Fibroblast of lung (primary cell): ENCODE measurements around the gene ZC3HAV1. TPM values are rescaled to one million over a fixed set of nuclear protein-coding genes. Genes with fewer than 3 reads are reported as not detected.

ENCODE experiments used
- DNase-seq, 2 donors: peaks; one replicate each; pipeline versions ENCODE4 v3.0.0 to v3.0.0-alpha.2; 2010; ENCODE audit warnings: low read depth in 2 of 2
- H2AFZ ChIP-seq: 2 replicates; pipeline ENCODE4 v1.5.1; 2012; ENCODE audit warnings: low read length, control low read depth, inconsistent platforms
- H3K27ac ChIP-seq: 2 replicates; pipeline ENCODE4 v1.5.1; 2011; ENCODE audit warnings: low read length, control low read depth; ENCODE audit not compliant: insufficient read depth
- H3K27me3 ChIP-seq: 2 replicates; pipeline ENCODE4 v1.5.1; 2011; ENCODE audit warnings: mild to moderate bottlenecking, low read length; ENCODE audit not compliant: control insufficient read depth, insufficient read depth
- H3K36me3 ChIP-seq: 2 replicates; pipeline ENCODE4 v1.5.1; 2011; ENCODE audit warnings: low read length; ENCODE audit not compliant: control insufficient read depth, insufficient read depth
- H3K4me1 ChIP-seq: 2 replicates; pipeline ENCODE4 v1.5.1; 2011; ENCODE audit warnings: low read length; ENCODE audit not compliant: control insufficient read depth, insufficient read depth; ENCODE audit errors: extremely low read depth
- H3K4me2 ChIP-seq: 2 replicates; pipeline ENCODE4 v1.5.1; 2011; ENCODE audit warnings: low read length, control low read depth; ENCODE audit not compliant: insufficient read depth; ENCODE audit errors: extremely low read depth
- H3K4me3 ChIP-seq, 4 experiments: fragments of 200-600 bp in 1 of 4; sonication (generic) in 1 of 4; replicated peaks in 1 of 4; 2 replicates each; pipeline ENCODE4 v1.5.1; 2011 to 2016; ENCODE audit warnings: low read length in 4 of 4, low read depth in 3 of 4, mild to moderate bottlenecking in 3 of 4, control low read depth in 2 of 4, inconsistent platforms in 1 of 4, mixed read lengths in 1 of 4; ENCODE audit not compliant: insufficient read depth in 1 of 4; ENCODE audit errors: control extremely low read depth in 1 of 4
- H3K79me2 ChIP-seq: 2 replicates; pipeline ENCODE4 v1.5.1; 2012; ENCODE audit warnings: mild to moderate bottlenecking, low read length, inconsistent platforms; ENCODE audit not compliant: control insufficient read depth, insufficient read depth
- H3K9ac ChIP-seq: 2 replicates; pipeline ENCODE4 v1.5.1; 2011; ENCODE audit warnings: mild to moderate bottlenecking, low read length, control low read depth; ENCODE audit not compliant: insufficient read depth
- H3K9me3 ChIP-seq: 2 replicates; pipeline ENCODE4 v1.5.1; 2012; ENCODE audit warnings: low read depth, low read length; ENCODE audit not compliant: control insufficient read depth, insufficient read depth
- H4K20me1 ChIP-seq: 2 replicates; pipeline ENCODE4 v1.5.1; 2011; ENCODE audit warnings: low read length; ENCODE audit not compliant: control insufficient read depth, insufficient read depth; ENCODE audit errors: extremely low read depth
- EZH2 ChIP-seq: IDR thresholded peaks from 2 replicates; pipeline ENCODE4 v1.5.1; 2012; ENCODE audit warnings: low read length, control low read depth, mild to moderate bottlenecking; ENCODE audit errors: missing control alignments
- polyA plus RNA-seq, 2 donors: library from polyadenylated mRNA; depleted of rRNA in 1 of 2; stranded (reverse) in 1 of 2; unstranded in 1 of 2; fragments of >200 nt; gene quantifications; 2 replicates each; pipeline ENCODE4 v1.2.1, GENCODE V29; 2011 to 2012; ENCODE audit warnings: missing spikeins in 1 of 2
- total RNA-seq: library from RNA; depleted of rRNA; stranded (reverse); fragments of >200 nt; gene quantifications from 2 replicates; pipeline ENCODE4 v1.2.1, GENCODE V29; 2014
- TF ChIP-seq, protein P1 (sequence below), 2 donors: IDR thresholded peaks in 1 of 2; conservative IDR thresholded peaks in 1 of 2; 1 replicate in 1 of 2; 2 replicates in 1 of 2; pipeline ENCODE4 v1.5.1; 2011 to 2012; ENCODE audit warnings: low read length in 2 of 2, control low read depth in 1 of 2, inconsistent platforms in 1 of 2, low read depth in 1 of 2, mild to moderate bottlenecking in 1 of 2

The ZC3HAV1 gene
- total and polyA plus RNA-seq, 2 donors (not counting 1 experiment from before 2014, with no cell fraction given), result 24.8 to 28.8 TPM

DNA sequence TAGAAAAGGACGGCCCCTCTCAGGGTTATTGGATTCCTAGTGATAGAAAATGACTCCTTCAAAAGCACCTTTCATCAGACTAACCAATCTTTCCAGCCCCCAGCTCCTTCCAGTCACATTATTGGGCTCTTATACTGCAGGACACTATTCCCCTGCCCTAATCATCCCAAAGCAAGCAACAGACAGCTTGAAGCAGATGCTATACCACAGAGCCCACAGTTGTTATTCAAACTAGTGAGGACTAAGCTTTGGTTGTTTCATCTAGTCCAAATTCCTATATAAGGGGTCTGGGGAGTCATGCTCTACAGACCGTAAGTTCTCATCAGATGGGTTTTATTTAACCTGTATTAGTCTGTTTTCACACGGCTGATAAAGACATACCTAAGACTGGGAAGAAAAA lies 98.1 kb downstream of the ZC3HAV1 start:
- Histone ChIP-seq H2AFZ (no peak overlapping the region), H3K36me3 (no peaks in the 10 kb centered on the region)

DNA sequence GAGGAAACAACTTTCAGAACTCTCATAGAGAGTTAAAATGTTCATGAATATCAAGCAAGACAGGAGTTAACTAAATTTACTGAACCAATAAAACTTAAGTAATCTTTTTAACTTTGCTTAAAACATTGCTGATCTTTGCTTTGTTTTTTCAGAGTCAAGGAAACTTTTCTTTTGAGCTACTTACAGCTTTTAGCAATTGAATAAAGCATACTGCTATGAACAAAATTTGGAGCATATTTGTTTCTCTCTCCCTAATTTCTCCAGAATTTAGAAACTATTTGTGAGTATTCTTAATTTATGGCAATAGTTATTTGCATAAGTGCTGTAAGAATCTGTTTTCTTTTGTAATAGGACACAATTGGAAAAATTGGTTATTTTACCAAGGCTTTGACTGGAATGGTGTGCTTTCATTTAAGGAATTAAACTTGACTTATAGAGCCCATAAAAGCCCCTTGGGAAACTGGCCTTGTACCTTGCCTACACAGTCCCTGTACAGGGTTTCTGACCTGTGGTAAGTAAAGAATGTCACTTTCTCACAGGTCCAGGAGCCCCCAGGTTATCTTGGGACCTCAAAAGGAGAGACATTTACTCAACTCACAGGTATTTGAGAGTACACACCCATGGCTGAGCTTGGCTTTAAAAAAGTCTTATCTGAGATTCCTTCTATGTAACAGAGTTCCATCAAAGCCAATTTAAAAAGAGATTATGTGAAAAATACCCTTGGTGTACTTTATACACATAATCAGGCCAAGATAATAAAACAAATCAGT lies 105.0 kb downstream of the ZC3HAV1 start:
- Histone ChIP-seq H2AFZ (no peak overlapping the region), H4K20me1 (no peaks in the 10 kb centered on the region), H3K36me3 (no peaks in the 10 kb centered on the region), H3K4me3 (no peak overlapping the region), H3K9ac (no peak overlapping the region), H3K27ac (no peak overlapping the region), H3K4me2 (no peak overlapping the region), H3K27me3 (no peaks in the 10 kb centered on the region), H3K9me3 (no peaks in the 10 kb centered on the region), H3K79me2 (no peaks in the 10 kb centered on the region), H3K4me1 (no peaks in the 10 kb centered on the region)
- TF ChIP-seq EZH2, result no peak
- TF ChIP-seq, protein P1, sequence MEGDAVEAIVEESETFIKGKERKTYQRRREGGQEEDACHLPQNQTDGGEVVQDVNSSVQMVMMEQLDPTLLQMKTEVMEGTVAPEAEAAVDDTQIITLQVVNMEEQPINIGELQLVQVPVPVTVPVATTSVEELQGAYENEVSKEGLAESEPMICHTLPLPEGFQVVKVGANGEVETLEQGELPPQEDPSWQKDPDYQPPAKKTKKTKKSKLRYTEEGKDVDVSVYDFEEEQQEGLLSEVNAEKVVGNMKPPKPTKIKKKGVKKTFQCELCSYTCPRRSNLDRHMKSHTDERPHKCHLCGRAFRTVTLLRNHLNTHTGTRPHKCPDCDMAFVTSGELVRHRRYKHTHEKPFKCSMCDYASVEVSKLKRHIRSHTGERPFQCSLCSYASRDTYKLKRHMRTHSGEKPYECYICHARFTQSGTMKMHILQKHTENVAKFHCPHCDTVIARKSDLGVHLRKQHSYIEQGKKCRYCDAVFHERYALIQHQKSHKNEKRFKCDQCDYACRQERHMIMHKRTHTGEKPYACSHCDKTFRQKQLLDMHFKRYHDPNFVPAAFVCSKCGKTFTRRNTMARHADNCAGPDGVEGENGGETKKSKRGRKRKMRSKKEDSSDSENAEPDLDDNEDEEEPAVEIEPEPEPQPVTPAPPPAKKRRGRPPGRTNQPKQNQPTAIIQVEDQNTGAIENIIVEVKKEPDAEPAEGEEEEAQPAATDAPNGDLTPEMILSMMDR (conservative IDR thresholded peaks at IDR 0.05 in 1 of 2, IDR thresholded peaks at IDR 0.05 in 1 of 2; ENCODE audit: low read depth in 1 of 2, low read length in 2 of 2), result no peak
- peak in 1 of 2 donors; percentile 20 for DNase-seq

More for the DNA sequence above, 98.1 kb downstream of the ZC3HAV1 start:
- Histone ChIP-seq H3K27ac (no peak overlapping the region), H3K79me2 (no peaks in the 10 kb centered on the region), H3K9me3 (no peaks in the 10 kb centered on the region), H3K4me1 (no peaks in the 10 kb centered on the region), H3K4me3 (no peak overlapping the region), H4K20me1 (no peaks in the 10 kb centered on the region), H3K4me2 (no peak overlapping the region), H3K9ac (no peak overlapping the region), H3K27me3 (peaks cover 2% of the 10 kb centered on the region)
- DNase-seq, result no peak
- TF ChIP-seq, protein P1 (conservative IDR thresholded peaks at IDR 0.05 in 1 of 2, IDR thresholded peaks at IDR 0.05 in 1 of 2; ENCODE audit: low read depth in 1 of 2, low read length in 2 of 2), result no peak
- no peak for TF ChIP-seq EZH2

GRCh38 chr7:138999414-138999813 lies 110.1 kb downstream of the ZC3HAV1 start:
- Histone ChIP-seq H2AFZ (no peak overlapping the region), H3K9ac (no peak overlapping the region), H3K79me2 (no peaks in the 10 kb centered on the region), H3K27ac (no peak overlapping the region), H4K20me1 (no peaks in the 10 kb centered on the region), H3K4me1 (no peaks in the 10 kb centered on the region), H3K36me3 (no peaks in the 10 kb centered on the region), H3K4me3 (no peak overlapping the region), H3K9me3 (no peaks in the 10 kb centered on the region), H3K27me3 (no peaks in the 10 kb centered on the region), H3K4me2 (no peak overlapping the region)
- DNase-seq, result no peak
- TF ChIP-seq EZH2, result no peak
- TF ChIP-seq, protein P1 (conservative IDR thresholded peaks at IDR 0.05 in 1 of 2, IDR thresholded peaks at IDR 0.05 in 1 of 2; ENCODE audit: low read depth in 1 of 2, low read length in 2 of 2), result no peak

Other genes with a start within 250 kb of the ZC3HAV1 start
- 0.66 and 0.77 TPM in 2 replicates for gene KIAA1549, start 128.3 kb downstream of the ZC3HAV1 start, total RNA-seq
- 0.48 and 1.5 TPM in 2 replicates for gene KIAA1549, start 128.3 kb downstream of the ZC3HAV1 start, polyA plus RNA-seq
- gene ZC3HAV1L, start 73.7 kb downstream of the ZC3HAV1 start, total RNA-seq, result 5.3 and 8.5 TPM in 2 replicates
- 5.1 and 8.9 TPM in 2 replicates for gene ZC3HAV1L, start 73.7 kb downstream of the ZC3HAV1 start, polyA plus RNA-seq
- 4.1 and 5.9 TPM in 2 replicates for gene UBN2, start 121.5 kb upstream of the ZC3HAV1 start, total RNA-seq
- gene UBN2, start 121.5 kb upstream of the ZC3HAV1 start, polyA plus RNA-seq, result 2.2 and 2.3 TPM in 2 replicates
- 11.0 and 23.0 TPM in 2 replicates for gene FMC1, start 231.6 kb upstream of the ZC3HAV1 start, total RNA-seq
- 10.1 and 14.0 TPM in 2 replicates for gene FMC1, start 231.6 kb upstream of the ZC3HAV1 start, polyA plus RNA-seq